Transverse colon (tissue), 4 donors: Measurements from ENCODE around the gene HSP90AA1. TPM values are rescaled to one million over a fixed set of nuclear protein-coding genes. Genes with fewer than 3 reads are reported as not detected.
A peak's percentile ranks its signal among the peaks of the same experiment; 100 is the strongest.
"Not testable (repeated sequence)": the region's sequence is repeated elsewhere in the genome, so short reads cannot be mapped to it uniquely, and the experiment has no call there.

ENCODE experiments used
- DNase-seq: peaks from one replicate; pipeline ENCODE4 v3.0.0-alpha.2; 2019
- H3K27ac ChIP-seq, 4 donors: fragments of 200-600 bp; sonication (generic); 2 replicates each; pipeline ENCODE4 v1.5.1; 2016 to 2018; ENCODE audit warnings: inconsistent platforms in 4 of 4
- H3K27me3 ChIP-seq: fragments of 200-600 bp; sonication (generic); 2 replicates; pipeline ENCODE4 v1.5.1; 2017; ENCODE audit warnings: inconsistent platforms
- H3K36me3 ChIP-seq, 4 donors: fragments of 200-600 bp; sonication (generic); 2 replicates each; pipeline ENCODE4 v1.5.1; 2017 to 2019; ENCODE audit warnings: inconsistent platforms in 4 of 4
- H3K4me1 ChIP-seq, 4 donors: fragments of 200-600 bp; sonication (generic); 2 replicates each; pipeline ENCODE4 v1.5.1; 2017 to 2020; ENCODE audit warnings: inconsistent platforms in 4 of 4
- H3K4me3 ChIP-seq, 4 donors: fragments of 200-600 bp; sonication (generic); 1 replicate in 1 of 4; 2 replicates in 3 of 4; pipeline versions ENCODE4 v1.5.1 to v1.6.1; 2017 to 2019; ENCODE audit warnings: inconsistent platforms in 4 of 4
- H3K9me3 ChIP-seq, 2 donors: fragments of 200-600 bp; sonication (generic); 2 replicates each; pipeline ENCODE4 v1.5.1; 2017 to 2019; ENCODE audit warnings: inconsistent platforms in 2 of 2
- EP300 ChIP-seq: sonication (generic); formaldehyde crosslinking; IDR thresholded peaks from one replicate; pipeline ENCODE4 v1.6.1; 2017; ENCODE audit warnings: antibody characterized with exemption, low read depth
- POLR2A ChIP-seq: fragments of 450-650 bp; IDR thresholded peaks from one replicate; pipeline ENCODE4 v1.6.1; 2016; ENCODE audit warnings: antibody characterized with exemption, mild to moderate bottlenecking, moderate library complexity
- POLR2AphosphoS5 ChIP-seq, 3 donors: sonication (generic); formaldehyde crosslinking; IDR thresholded peaks; one replicate each; pipeline ENCODE4 v1.6.1; 2016; ENCODE audit warnings: antibody characterized with exemption in 3 of 3
- WGBS, 2 donors: methylation state at CpG; one replicate each; pipeline ENCODE4 v1.1.5; 2018; ENCODE audit warnings: low coverage in 1 of 2; 5-methylcytosine and 5-hydroxymethylcytosine counted together
- in situ Hi-C, 4 donors: fragments of 200-750 bp; cut with MboI; loops; one replicate each; pipeline versions ENCODE4 v1.15.0 to v1.15.1; 2017; ENCODE audit warnings: low sequenced_read_pairs in 3 of 4, low pct_ligation_motif_present in 1 of 4, low pct_unique_long_range_greater_than_20kb in 1 of 4
- intact Hi-C: fragments of 100-400 bp; cut with DNase I; formaldehyde crosslinking; loops from one replicate; pipeline ENCODE4 v1.15.1; 2023; ENCODE audit warnings: low total_unique reads
- total RNA-seq, 4 donors: library from RNA; depleted of rRNA; stranded (reverse); fragments of >200 nt; gene quantifications; one replicate each; pipeline ENCODE4 v1.1.0, GENCODE V29; 2016
- TF ChIP-seq, protein P1 (sequence below), 5 experiments: fragments of 200-600 bp in 3 of 5; fragments of 450-650 bp in 2 of 5; sonication (generic) in 3 of 5; IDR thresholded peaks; 1 replicate in 2 of 5; 2 replicates in 3 of 5; pipeline ENCODE4 v1.5.1; 2016 to 2017; ENCODE audit warnings: antibody characterized with exemption in 5 of 5, inconsistent platforms in 3 of 5, mild to moderate bottlenecking in 2 of 5, moderate library complexity in 1 of 5

HSP90AA1 gene
- total RNA-seq, 4 donors from 2014 or later = 112 to 347 (median 235) TPM

DNA sequence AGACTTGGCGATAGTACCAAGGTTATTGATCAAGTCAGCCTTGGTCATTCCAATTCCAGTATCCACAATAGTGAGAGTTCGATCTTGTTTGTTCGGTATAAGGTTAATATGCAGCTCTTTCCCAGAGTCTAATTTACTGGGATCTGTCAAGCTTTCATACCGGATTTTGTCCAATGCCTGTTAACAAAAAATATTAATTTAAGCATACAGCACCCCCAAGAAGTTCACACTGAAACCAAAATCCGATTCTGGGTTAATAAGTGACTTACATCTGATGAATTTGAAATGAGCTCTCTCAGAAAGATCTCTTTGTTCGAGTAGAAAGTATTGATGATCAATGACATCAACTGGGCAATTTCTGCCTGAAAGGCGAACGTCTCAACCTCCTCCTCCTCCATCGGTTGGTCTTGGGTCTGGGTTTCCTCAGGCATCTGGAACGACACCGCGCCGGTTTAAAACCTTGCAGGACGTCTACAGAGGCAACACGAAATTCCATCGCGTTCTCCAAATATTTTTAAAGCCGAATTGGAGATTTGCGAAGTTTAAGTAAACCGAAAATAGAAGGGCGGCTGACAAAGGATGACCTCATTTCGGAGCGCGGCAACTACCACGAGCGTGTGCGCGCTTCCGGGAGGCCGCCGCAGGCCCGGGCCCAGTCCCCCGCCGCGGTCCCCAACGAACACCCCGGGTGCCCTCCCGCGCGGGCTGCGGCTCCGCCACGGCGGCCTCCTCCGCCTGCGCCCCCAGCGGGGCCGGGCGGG is 716 bp downstream of the HSP90AA1 start:
- intact Hi-C loops (loop anchor here (5.0 kb wide), 1 partner anchor 119 kb away; no protein-coding TSS in a partner anchor), in situ Hi-C loops (no loop called here)
- H3K36me3 ChIP-seq = peaks cover 2 to 45% (median 23%) of the 10 kb centered on the region in 4 donors
- H3K9me3 ChIP-seq = no peaks in the 10 kb centered on the region
- 2 to 3% methylated on average over 6 to 47 of the region's 49 CpGs for WGBS, 2 donors
- peak overlapping the region; percentile 94 to 99 (median 96) for H3K4me3 ChIP-seq
- peak overlapping the region; percentile 100 for H3K27ac ChIP-seq
- DNase-seq = peak; percentile 60
- TF ChIP-seq POLR2A = no peak
- TF ChIP-seq, protein P1, sequence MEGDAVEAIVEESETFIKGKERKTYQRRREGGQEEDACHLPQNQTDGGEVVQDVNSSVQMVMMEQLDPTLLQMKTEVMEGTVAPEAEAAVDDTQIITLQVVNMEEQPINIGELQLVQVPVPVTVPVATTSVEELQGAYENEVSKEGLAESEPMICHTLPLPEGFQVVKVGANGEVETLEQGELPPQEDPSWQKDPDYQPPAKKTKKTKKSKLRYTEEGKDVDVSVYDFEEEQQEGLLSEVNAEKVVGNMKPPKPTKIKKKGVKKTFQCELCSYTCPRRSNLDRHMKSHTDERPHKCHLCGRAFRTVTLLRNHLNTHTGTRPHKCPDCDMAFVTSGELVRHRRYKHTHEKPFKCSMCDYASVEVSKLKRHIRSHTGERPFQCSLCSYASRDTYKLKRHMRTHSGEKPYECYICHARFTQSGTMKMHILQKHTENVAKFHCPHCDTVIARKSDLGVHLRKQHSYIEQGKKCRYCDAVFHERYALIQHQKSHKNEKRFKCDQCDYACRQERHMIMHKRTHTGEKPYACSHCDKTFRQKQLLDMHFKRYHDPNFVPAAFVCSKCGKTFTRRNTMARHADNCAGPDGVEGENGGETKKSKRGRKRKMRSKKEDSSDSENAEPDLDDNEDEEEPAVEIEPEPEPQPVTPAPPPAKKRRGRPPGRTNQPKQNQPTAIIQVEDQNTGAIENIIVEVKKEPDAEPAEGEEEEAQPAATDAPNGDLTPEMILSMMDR (IDR thresholded peaks at IDR 0.05) = no peak
- no peak for TF ChIP-seq POLR2AphosphoS5 (IDR thresholded peaks at IDR 0.05)
- no peak for TF ChIP-seq EP300
- no peaks in the 10 kb centered on the region for H3K27me3 ChIP-seq
- H3K4me1 ChIP-seq = peaks cover 20 to 45% (median 40%) of the 10 kb centered on the region in 4 donors

DNA sequence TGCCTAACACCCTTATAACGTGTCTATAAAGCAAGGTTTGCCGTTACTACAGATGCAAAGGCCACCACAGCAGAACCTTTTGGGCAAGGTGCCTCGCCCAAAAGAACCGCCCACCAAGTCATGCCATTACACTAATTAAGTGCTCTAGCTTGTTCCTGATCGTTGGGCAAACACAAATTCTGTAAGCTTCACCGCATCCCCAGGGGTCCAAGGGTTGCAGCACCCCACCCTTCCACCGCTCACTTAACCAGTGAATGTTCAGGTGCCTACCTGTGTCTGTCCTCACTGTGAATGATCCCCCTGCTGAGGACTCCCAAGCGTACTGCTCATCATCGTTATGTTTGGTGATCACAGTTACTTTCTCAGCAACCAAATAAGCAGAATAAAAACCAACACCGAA is 1.4 kb downstream of the HSP90AA1 start:
- peaks cover 20 to 45% (median 40%) of the 10 kb centered on the region in 4 donors for H3K4me1 ChIP-seq
- in situ Hi-C loops (no loop called here), intact Hi-C loops (loop anchor here (5.0 kb wide), 1 partner anchor 118 kb away; no protein-coding TSS in a partner anchor)

DNA sequence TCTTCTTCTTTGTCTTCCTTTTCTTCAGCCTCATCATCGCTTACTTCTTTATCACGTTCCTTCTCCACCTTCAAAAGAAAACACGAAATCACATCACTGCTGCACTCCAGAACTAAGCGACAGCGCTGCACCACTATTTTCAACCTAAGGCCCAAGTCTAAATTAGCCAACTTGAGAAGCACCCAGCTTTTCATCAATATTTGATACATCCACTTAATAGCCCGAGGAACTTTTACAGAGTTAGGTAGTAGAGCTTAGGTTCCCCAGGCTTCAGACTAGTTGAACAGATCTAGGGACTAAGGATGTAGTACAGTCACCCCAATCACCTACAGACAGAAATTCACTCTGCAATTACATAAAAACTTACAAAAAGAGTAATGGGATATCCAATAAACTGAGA is 1.9 kb downstream of the HSP90AA1 start:
- intact Hi-C loops = loop anchor here (5.0 kb wide), 1 partner anchor 118 kb away; no protein-coding TSS in a partner anchor
- Histone ChIP-seq H3K9me3 (no peaks in the 10 kb centered on the region), H3K36me3 (peaks cover 2 to 55% (median 29%) of the 10 kb centered on the region in 4 donors), H3K4me1 (peaks cover 20 to 45% (median 40%) of the 10 kb centered on the region in 4 donors), H3K27ac (peak overlapping the region in 3 of 4 donors; percentile 100), H3K27me3 (no peaks in the 10 kb centered on the region), H3K4me3 (peak overlapping the region in 2 of 4 donors; percentile 95 to 97)
- no peak for TF ChIP-seq POLR2AphosphoS5 (IDR thresholded peaks at IDR 0.05)
- TF ChIP-seq EP300 = no peak
- TF ChIP-seq, protein P1 (IDR thresholded peaks at IDR 0.05) = no peak
- no peak for TF ChIP-seq POLR2A
- no peak for DNase-seq
- WGBS, 2 donors = 67 to 68% methylated on average over 6 of the region's 6 CpGs
- in situ Hi-C loops = no loop called here

More for the DNA sequence above, 1.4 kb downstream of the HSP90AA1 start:
- peak overlapping the region in 3 of 4 donors; percentile 95 to 99 (median 97) for H3K4me3 ChIP-seq
- peak; percentile 14 for DNase-seq
- peaks cover 2 to 51% (median 26%) of the 10 kb centered on the region in 4 donors for H3K36me3 ChIP-seq
- WGBS, 2 donors = 23% methylated on average over 10 of the region's 10 CpGs; no CpG with 5 or more reads in 1 of the 2 donors
- H3K9me3 ChIP-seq = no peaks in the 10 kb centered on the region
- H3K27ac ChIP-seq = peak overlapping the region; percentile 100
- TF ChIP-seq POLR2AphosphoS5 (IDR thresholded peaks at IDR 0.05) = no peak
- no peak for TF ChIP-seq EP300
- TF ChIP-seq, protein P1 (IDR thresholded peaks at IDR 0.05) = no peak
- H3K27me3 ChIP-seq = no peaks in the 10 kb centered on the region

DNA sequence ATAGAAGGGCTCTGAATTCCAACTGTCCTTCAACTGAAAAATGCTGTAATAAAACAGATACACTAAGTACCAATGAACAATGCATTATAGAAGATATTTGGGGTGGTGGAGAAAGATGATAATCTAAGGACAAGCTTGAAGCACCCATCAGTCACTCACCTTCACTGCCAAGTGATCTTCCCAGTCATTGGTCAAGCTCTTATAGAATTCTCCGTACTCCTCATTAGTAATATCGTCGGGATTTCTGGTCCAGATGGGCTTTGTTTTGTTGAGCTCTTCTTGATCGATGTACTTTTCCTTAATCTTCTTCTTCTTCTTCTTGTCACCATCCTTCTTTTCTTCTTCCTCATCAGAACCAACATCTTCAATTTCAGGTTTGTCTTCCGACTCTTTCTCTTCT is 2.3 kb downstream of the HSP90AA1 start:
- H3K9me3 ChIP-seq, H3K27me3 ChIP-seq, H3K27ac ChIP-seq, DNase-seq, intact Hi-C loops, in situ Hi-C loops: not testable (repeated sequence)
- Histone ChIP-seq H3K4me3 (peak overlapping the region in 1 of 4 donors; percentile 95), H3K36me3 (peaks cover 2 to 59% (median 31%) of the 10 kb centered on the region in 4 donors), H3K4me1 (peaks cover 20 to 45% (median 40%) of the 10 kb centered on the region in 4 donors)
- 50 to 61% methylated on average over 5 of the region's 5 CpGs for WGBS, 2 donors
